H1 (cell line): ENCODE data around the gene TMEM131L. TPM values are rescaled to one million over a fixed set of nuclear protein-coding genes. Genes with fewer than 3 reads are reported as not detected.

Source experiments
- CTCF ChIA-PET: fragments of 300-600 bp; sonication (Branson Sonifier 250); formaldehyde crosslinking; loops from one replicate; lab custom pipeline; 2021; ENCODE audit not compliant: partially characterized antibody; lab: Charles Lee
- POLR2A ChIA-PET: fragments of 300-600 bp; sonication (Branson Sonifier 250); formaldehyde crosslinking; loops from one replicate; lab custom pipeline; 2021; ENCODE audit warnings: inconsistent platforms; ENCODE audit not compliant: partially characterized antibody; lab: Charles Lee
- DNase-seq, 2 experiments: peaks; one replicate each; pipeline versions ENCODE4 v3.0.0 to v3.0.0-alpha.2; 2010 to 2022; ENCODE audit warnings: low spot score in 2 of 2, low read depth in 1 of 2, mixed read lengths in 1 of 2
- FAIRE-seq: peaks from 2 replicates; lab custom pipeline; 2011; peaks lifted over from hg19 to GRCh38; lab: Jason Lieb, UNC
- H2AFZ ChIP-seq: 2 replicates; pipeline ENCODE4 v1.8.1; 2012; ENCODE audit warnings: low read length, inconsistent platforms
- H2AK5ac ChIP-seq: 2 replicates; pipeline ENCODE4 v1.6.1; 2013; ENCODE audit warnings: low read depth, low read length
- H2BK120ac ChIP-seq: replicated peaks from 2 replicates; pipeline ENCODE3; 2013; ENCODE audit warnings: low read depth, low read length, inconsistent platforms
- H2BK12ac ChIP-seq: 2 replicates; pipeline ENCODE4 v1.6.1; 2013; ENCODE audit warnings: low read depth, low read length
- H2BK15ac ChIP-seq: 2 replicates; pipeline ENCODE4 v1.6.1; 2013; ENCODE audit warnings: low read length
- H2BK20ac ChIP-seq: 2 replicates; pipeline ENCODE4 v1.6.1; 2013; ENCODE audit warnings: low read length
- H2BK5ac ChIP-seq: 2 replicates; pipeline ENCODE4 v1.6.1; 2013; ENCODE audit warnings: low read depth, low read length
- H3K14ac ChIP-seq: 2 replicates; pipeline ENCODE4 v1.6.1; 2013; ENCODE audit warnings: inconsistent platforms; ENCODE audit not compliant: insufficient read length
- H3K18ac ChIP-seq: 2 replicates; pipeline ENCODE4 v1.6.1; 2013; ENCODE audit warnings: low read length; ENCODE audit errors: extremely low read depth
- H3K23ac ChIP-seq: 2 replicates; pipeline ENCODE4 v1.6.1; 2013; ENCODE audit warnings: inconsistent platforms; ENCODE audit not compliant: insufficient read length
- H3K23me2 ChIP-seq: 2 replicates; pipeline ENCODE4 v1.6.1; 2013; ENCODE audit warnings: low read depth, low read length
- H3K27ac ChIP-seq: 2 replicates; pipeline ENCODE4 v1.6.1; 2011; ENCODE audit warnings: low read depth, low read length, inconsistent platforms
- H3K27me3 ChIP-seq, 4 experiments: replicated peaks in 1 of 4; 1 replicate in 1 of 4; 2 replicates in 3 of 4; pipeline versions ENCODE4 v1.6.1 to v1.8.1; 2011 to 2013; ENCODE audit warnings: low read length in 3 of 4, mild to moderate bottlenecking in 3 of 4, inconsistent platforms in 2 of 4, mixed read lengths in 2 of 4, moderate library complexity in 1 of 4; ENCODE audit not compliant: control insufficient read depth in 3 of 4, insufficient read depth in 3 of 4; ENCODE audit errors: extremely low read depth in 1 of 4
- H3K36me3 ChIP-seq, 4 experiments: 2 replicates each; pipeline versions ENCODE4 v1.6.1 to v1.8.1; 2011 to 2013; ENCODE audit warnings: mild to moderate bottlenecking in 4 of 4, low read length in 3 of 4, moderate library complexity in 2 of 4, control low read depth in 1 of 4, inconsistent platforms in 1 of 4; ENCODE audit not compliant: insufficient read depth in 4 of 4, control insufficient read depth in 2 of 4
- H3K4ac ChIP-seq: replicated peaks from 2 replicates; pipeline ENCODE3; 2013; ENCODE audit warnings: low read length, low read depth, mixed read lengths, inconsistent platforms; ENCODE audit not compliant: insufficient read length
- H3K4me1 ChIP-seq, 4 experiments: replicated peaks in 1 of 4; 1 replicate in 1 of 4; 2 replicates in 3 of 4; pipeline versions ENCODE4 v1.6.1 to v1.8.1; 2011 to 2013; ENCODE audit warnings: low read length in 3 of 4, inconsistent platforms in 2 of 4, mixed read lengths in 1 of 4; ENCODE audit not compliant: insufficient read depth in 4 of 4, control insufficient read depth in 3 of 4
- H3K4me2 ChIP-seq, 2 experiments: 2 replicates each; pipeline versions ENCODE4 v1.6.1 to v1.8.1; 2011 to 2013; ENCODE audit warnings: low read depth in 2 of 2, low read length in 2 of 2, control low read depth in 1 of 2, inconsistent platforms in 1 of 2, mild to moderate bottlenecking in 1 of 2; ENCODE audit not compliant: insufficient read depth in 1 of 2
- H3K4me3 ChIP-seq, 4 experiments: fragments of 200-600, 300-600 bp in 1 of 4; sonication (generic), shearing (Covaris generic), sonication (Bioruptor Twin) in 1 of 4; 2 replicates each; pipeline versions ENCODE4 v1.5.1 to v1.8.1; 2011 to 2016; ENCODE audit warnings: low read length in 4 of 4, low read depth in 3 of 4, control low read depth in 2 of 4, inconsistent platforms in 2 of 4, mild to moderate bottlenecking in 2 of 4, mixed read lengths in 1 of 4, moderate library complexity in 1 of 4; ENCODE audit not compliant: insufficient read depth in 2 of 4; ENCODE audit errors: extremely low read depth in 1 of 4
- H3K56ac ChIP-seq: replicated peaks from 2 replicates; pipeline ENCODE3; 2013; ENCODE audit warnings: low read depth, mild to moderate bottlenecking, mixed read lengths, low read length, inconsistent platforms; ENCODE audit not compliant: insufficient read length
- H3K79me1 ChIP-seq: 2 replicates; pipeline ENCODE4 v1.6.1; 2013; ENCODE audit warnings: low read depth, low read length, control low read depth
- H3K79me2 ChIP-seq, 2 experiments: 2 replicates each; pipeline versions ENCODE4 v1.6.1 to v1.8.1; 2012 to 2013; ENCODE audit warnings: low read length in 2 of 2, mild to moderate bottlenecking in 2 of 2, inconsistent platforms in 1 of 2; ENCODE audit not compliant: insufficient read depth in 2 of 2, control insufficient read depth in 1 of 2
- H3K9ac ChIP-seq, 4 experiments: replicated peaks in 1 of 4; 1 replicate in 1 of 4; 2 replicates in 3 of 4; pipeline versions ENCODE4 v1.6.1 to v1.8.1; 2011 to 2013; ENCODE audit warnings: low read depth in 3 of 4, low read length in 3 of 4, control low read depth in 2 of 4, mild to moderate bottlenecking in 2 of 4, moderate library complexity in 2 of 4, inconsistent platforms in 1 of 4; ENCODE audit errors: extremely low read depth in 1 of 4
- H3K9me3 ChIP-seq, 2 experiments: 2 replicates each; pipeline versions ENCODE4 v1.6.1 to v1.8.1; 2012 to 2013; ENCODE audit warnings: mild to moderate bottlenecking in 2 of 2, moderate library complexity in 2 of 2, control low read depth in 1 of 2, inconsistent platforms in 1 of 2, low read depth in 1 of 2, low read length in 1 of 2, mixed read lengths in 1 of 2; ENCODE audit not compliant: insufficient read depth in 2 of 2
- H4K20me1 ChIP-seq, 2 experiments: replicated peaks in 1 of 2; 2 replicates each; pipeline versions ENCODE3 to v1.8.1; 2011 to 2013; ENCODE audit warnings: inconsistent platforms in 2 of 2, low read length in 2 of 2, mild to moderate bottlenecking in 1 of 2; ENCODE audit not compliant: insufficient read depth in 2 of 2, control insufficient read depth in 1 of 2
- H4K5ac ChIP-seq: 2 replicates; pipeline ENCODE4 v1.6.1; 2013; ENCODE audit warnings: low read length, low read depth, mixed read lengths, inconsistent platforms; ENCODE audit not compliant: insufficient read length
- H4K8ac ChIP-seq: 2 replicates; pipeline ENCODE4 v1.8.0; 2013; ENCODE audit warnings: mild to moderate bottlenecking, moderate library complexity, low read length, inconsistent platforms; ENCODE audit not compliant: insufficient read depth; ENCODE audit errors: extremely low read depth
- H4K91ac ChIP-seq: replicated peaks from 2 replicates; pipeline ENCODE3; 2013; ENCODE audit warnings: low read length, mixed read lengths, inconsistent platforms; ENCODE audit not compliant: insufficient read length
- ATF2 ChIP-seq: IDR thresholded peaks from 2 replicates; pipeline ENCODE4 v1.6.1; 2012; ENCODE audit warnings: low read length, inconsistent platforms
- EZH2 ChIP-seq: fragments of 200-600 bp; sonication (generic); IDR thresholded peaks from 2 replicates; pipeline ENCODE4 v1.7.1; 2012; ENCODE audit warnings: low read depth, mild to moderate bottlenecking, moderate library complexity, low read length, inconsistent platforms; ENCODE audit not compliant: severe bottlenecking
- TAF7 ChIP-seq: optimal IDR thresholded peaks from 2 replicates; pipeline ENCODE3; 2011; ENCODE audit warnings: low read depth, mild to moderate bottlenecking, inconsistent platforms, low read length, moderate library complexity, borderline replicate concordance
- TEAD4 ChIP-seq: IDR thresholded peaks from 2 replicates; pipeline ENCODE4 v1.6.1; 2012; ENCODE audit warnings: low read depth, low read length, inconsistent platforms, mixed read lengths
- ZNF274 ChIP-seq: IDR thresholded peaks from 2 replicates; pipeline ENCODE4 v1.7.0; 2012; ENCODE audit warnings: low read length, borderline replicate concordance; ENCODE audit errors: extremely low read depth
- WGBS, 2 experiments: shearing (Covaris generic) in 1 of 2; methylation state at CpG; one replicate each; pipeline versions ENCODE4 v1.1.6 to v1.1.7; 2013 to 2015; ENCODE audit warnings: low lambda C conversion rate in 2 of 2, mixed read lengths in 2 of 2, inconsistent platforms in 1 of 2, low coverage in 1 of 2, missing lambda C conversion rate in 1 of 2; ENCODE audit not compliant: insufficient replicate concordance in 2 of 2, insufficient coverage in 1 of 2, insufficient read length in 1 of 2; ENCODE audit errors: extremely low coverage in 1 of 2, missing lambda C conversion rate in 1 of 2; 5-methylcytosine and 5-hydroxymethylcytosine counted together
- polyA plus RNA-seq, 7 experiments: library from polyadenylated mRNA; depleted of rRNA in 3 of 7; stranded (reverse) in 5 of 7; unstranded in 2 of 7; fragments of >200 nt in 5 of 7; fragments of 200-250 nt in 2 of 7; gene quantifications; 1 replicate in 5 of 7; 2 replicates in 1 of 7; 4 replicates in 1 of 7; pipeline versions ENCODE4 v1.2.1 to v1.2.3, GENCODE V29; 2011 to 2013; ENCODE audit warnings: missing spikeins in 2 of 7, mixed read lengths in 2 of 7
- total RNA-seq: library from RNA; stranded (reverse); fragmentation: NEBNext Ultra II Directional; extraction: Animal tissue kit (Norgen Biotek cat#: 25700); gene quantifications from 2 replicates; pipeline ENCODE4 v1.2.1, GENCODE V29; 2021
- TF ChIP-seq, protein P1 (sequence below): IDR thresholded peaks from 2 replicates; pipeline ENCODE4 v1.6.1; 2011; ENCODE audit warnings: low read length, improper control_type of control experiment

Gene TMEM131L
- total and polyA plus RNA-seq, 2 of the 8 experiments (the other 6 are each of a cell fraction or from before 2014, with no cell fraction given), result 14.3 to 26.1 TPM

GRCh38 chr4:153520227-153520626, 54.1 kb downstream of the TMEM131L start:
- ChIA-PET POLR2A (interaction anchor here (1.1 kb wide), 1 partner anchor 21 kb away, joined by 3 read pairs; no protein-coding TSS in a partner anchor), CTCF (interaction anchor here (0.9 to 1.5 kb wide), 3 partner anchors 10 to 12 kb away, joined by 3 to 5 read pairs (median 3); no protein-coding TSS in a partner anchor)
- Histone ChIP-seq H3K4me3 (no peak overlapping the region), H3K4me1 (peaks cover 0 to 9% (median 2%) of the 10 kb centered on the region in 4 experiments; a peak in 3 of 7 replicates), H3K79me2 (peaks cover 0 to 23% of the 10 kb centered on the region in 2 experiments; a peak in 3 of 4 replicates), H3K9ac (no peak overlapping the region), H3K36me3 (no peaks in the 10 kb centered on the region), H2BK15ac (no peak overlapping the region), H2AK5ac (no peak overlapping the region), H3K4me2 (no peak overlapping the region), H2BK12ac (no peak overlapping the region), H4K91ac (no peak overlapping the region), H3K27ac (no peak overlapping the region), H3K14ac (no peak overlapping the region), H4K5ac (no peak overlapping the region), H4K20me1 (peaks cover 0 to 3% of the 10 kb centered on the region in 2 experiments), H3K27me3 (no peaks in the 10 kb centered on the region), H3K9me3 (no peaks in the 10 kb centered on the region), H2BK120ac (no peak overlapping the region), H3K56ac (no peak overlapping the region), H3K4ac (no peak overlapping the region), H2BK5ac (no peak overlapping the region), H4K8ac (no peak overlapping the region), H3K79me1 (no peaks in the 10 kb centered on the region), H3K23ac (no peak overlapping the region), H3K18ac (no peak overlapping the region), H2AFZ (no peak overlapping the region), H2BK20ac (no peak overlapping the region), H3K23me2 (0 out of 2 replicates have a peak, but pooled peaks cover 2% of the 10 kb centered on the region)
- TF ChIP-seq, protein P1, sequence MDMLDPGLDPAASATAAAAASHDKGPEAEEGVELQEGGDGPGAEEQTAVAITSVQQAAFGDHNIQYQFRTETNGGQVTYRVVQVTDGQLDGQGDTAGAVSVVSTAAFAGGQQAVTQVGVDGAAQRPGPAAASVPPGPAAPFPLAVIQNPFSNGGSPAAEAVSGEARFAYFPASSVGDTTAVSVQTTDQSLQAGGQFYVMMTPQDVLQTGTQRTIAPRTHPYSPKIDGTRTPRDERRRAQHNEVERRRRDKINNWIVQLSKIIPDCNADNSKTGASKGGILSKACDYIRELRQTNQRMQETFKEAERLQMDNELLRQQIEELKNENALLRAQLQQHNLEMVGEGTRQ, result no peak
- TF ChIP-seq EZH2 (no peak), ATF2 (no peak), TAF7 (no peak), TEAD4 (no peak), ZNF274 (no peak)
- DNase-seq, result no peak
- no peak for FAIRE-seq
- WGBS, 2 experiments, result 88% methylated on average over 4 of the region's 4 CpGs; no CpG with 5 or more reads in 1 of the 2 experiments
